Right lobe of liver (tissue), 4 donors: ENCODE data around the gene WASL.

Experiments
- CTCF ChIP-seq, 4 donors: fragments of 200-600 bp in 3 of 4; fragments of 450-650 bp in 1 of 4; IDR thresholded peaks; one replicate each; pipeline versions ENCODE4 v1.5.1 to v1.8.0; 2016 to 2022; ENCODE audit warnings: antibody characterized with exemption in 4 of 4, mild to moderate bottlenecking in 2 of 4
- POLR2A ChIP-seq: fragments of 450-650 bp; IDR thresholded peaks from one replicate; pipeline ENCODE4 v1.6.1; 2017; ENCODE audit warnings: antibody characterized with exemption, mild to moderate bottlenecking
- donor health status: DM: no; HTN: no; CAD: no.
- donor health status: DM: no; HTN: no; CAD: no.
- donor health status: DM: no; HTN: yes; CAD: no.

GRCh38 chr7:123782071-123782798 lies 33.4 kb upstream of the WASL start:
- TF ChIP-seq CTCF (IDR thresholded peaks at IDR 0.05) (no peak), POLR2A (no peak)
